ENCODE results near the gene ZNRF3.

- TF ChIP-seq CTCF (IDR thresholded peaks at IDR 0.05): no peak
- no peak for TF ChIP-seq POLR2A (IDR thresholded peaks at IDR 0.05)
These were observed 139.9 kb downstream of the ZNRF3 start for GRCh38 chr22:29023172-29023796.
